H1 (cell line): ENCODE results near the gene ADAMTS1. TPM values are rescaled to one million over a fixed set of nuclear protein-coding genes. Genes with fewer than 3 reads are reported as not detected.

ENCODE experiments used
- CTCF ChIA-PET: fragments of 300-600 bp; sonication (Branson Sonifier 250); formaldehyde crosslinking; loops from one replicate; lab custom pipeline; 2021; ENCODE audit not compliant: partially characterized antibody; lab: Charles Lee
- POLR2A ChIA-PET: fragments of 300-600 bp; sonication (Branson Sonifier 250); formaldehyde crosslinking; loops from one replicate; lab custom pipeline; 2021; ENCODE audit warnings: inconsistent platforms; ENCODE audit not compliant: partially characterized antibody; lab: Charles Lee
- DNase-seq, 2 experiments: peaks; one replicate each; pipeline versions ENCODE4 v3.0.0 to v3.0.0-alpha.2; 2010 to 2022; ENCODE audit warnings: low spot score in 2 of 2, low read depth in 1 of 2, mixed read lengths in 1 of 2
- FAIRE-seq: peaks from 2 replicates; lab custom pipeline; 2011; peaks lifted over from hg19 to GRCh38; lab: Jason Lieb, UNC
- H2AFZ ChIP-seq: 2 replicates; pipeline ENCODE4 v1.8.1; 2012; ENCODE audit warnings: low read length, inconsistent platforms
- H2AK5ac ChIP-seq: 2 replicates; pipeline ENCODE4 v1.6.1; 2013; ENCODE audit warnings: low read depth, low read length
- H2BK120ac ChIP-seq: replicated peaks from 2 replicates; pipeline ENCODE3; 2013; ENCODE audit warnings: low read depth, low read length, inconsistent platforms
- H2BK12ac ChIP-seq: 2 replicates; pipeline ENCODE4 v1.6.1; 2013; ENCODE audit warnings: low read depth, low read length
- H2BK15ac ChIP-seq: 2 replicates; pipeline ENCODE4 v1.6.1; 2013; ENCODE audit warnings: low read length
- H2BK20ac ChIP-seq: 2 replicates; pipeline ENCODE4 v1.6.1; 2013; ENCODE audit warnings: low read length
- H2BK5ac ChIP-seq: 2 replicates; pipeline ENCODE4 v1.6.1; 2013; ENCODE audit warnings: low read depth, low read length
- H3K14ac ChIP-seq: 2 replicates; pipeline ENCODE4 v1.6.1; 2013; ENCODE audit warnings: inconsistent platforms; ENCODE audit not compliant: insufficient read length
- H3K18ac ChIP-seq: 2 replicates; pipeline ENCODE4 v1.6.1; 2013; ENCODE audit warnings: low read length; ENCODE audit errors: extremely low read depth
- H3K23ac ChIP-seq: 2 replicates; pipeline ENCODE4 v1.6.1; 2013; ENCODE audit warnings: inconsistent platforms; ENCODE audit not compliant: insufficient read length
- H3K23me2 ChIP-seq: 2 replicates; pipeline ENCODE4 v1.6.1; 2013; ENCODE audit warnings: low read depth, low read length
- H3K27ac ChIP-seq: 2 replicates; pipeline ENCODE4 v1.6.1; 2011; ENCODE audit warnings: low read depth, low read length, inconsistent platforms
- H3K27me3 ChIP-seq, 4 experiments: replicated peaks in 1 of 4; 1 replicate in 1 of 4; 2 replicates in 3 of 4; pipeline versions ENCODE4 v1.6.1 to v1.8.1; 2011 to 2013; ENCODE audit warnings: low read length in 3 of 4, mild to moderate bottlenecking in 3 of 4, inconsistent platforms in 2 of 4, mixed read lengths in 2 of 4, moderate library complexity in 1 of 4; ENCODE audit not compliant: control insufficient read depth in 3 of 4, insufficient read depth in 3 of 4; ENCODE audit errors: extremely low read depth in 1 of 4
- H3K36me3 ChIP-seq, 4 experiments: 2 replicates each; pipeline versions ENCODE4 v1.6.1 to v1.8.1; 2011 to 2013; ENCODE audit warnings: mild to moderate bottlenecking in 4 of 4, low read length in 3 of 4, moderate library complexity in 2 of 4, control low read depth in 1 of 4, inconsistent platforms in 1 of 4; ENCODE audit not compliant: insufficient read depth in 4 of 4, control insufficient read depth in 2 of 4
- H3K4ac ChIP-seq: replicated peaks from 2 replicates; pipeline ENCODE3; 2013; ENCODE audit warnings: low read length, low read depth, mixed read lengths, inconsistent platforms; ENCODE audit not compliant: insufficient read length
- H3K4me1 ChIP-seq, 4 experiments: replicated peaks in 1 of 4; 1 replicate in 1 of 4; 2 replicates in 3 of 4; pipeline versions ENCODE4 v1.6.1 to v1.8.1; 2011 to 2013; ENCODE audit warnings: low read length in 3 of 4, inconsistent platforms in 2 of 4, mixed read lengths in 1 of 4; ENCODE audit not compliant: insufficient read depth in 4 of 4, control insufficient read depth in 3 of 4
- H3K4me2 ChIP-seq, 2 experiments: 2 replicates each; pipeline versions ENCODE4 v1.6.1 to v1.8.1; 2011 to 2013; ENCODE audit warnings: low read depth in 2 of 2, low read length in 2 of 2, control low read depth in 1 of 2, inconsistent platforms in 1 of 2, mild to moderate bottlenecking in 1 of 2; ENCODE audit not compliant: insufficient read depth in 1 of 2
- H3K4me3 ChIP-seq, 4 experiments: fragments of 200-600, 300-600 bp in 1 of 4; sonication (generic), shearing (Covaris generic), sonication (Bioruptor Twin) in 1 of 4; 2 replicates each; pipeline versions ENCODE4 v1.5.1 to v1.8.1; 2011 to 2016; ENCODE audit warnings: low read length in 4 of 4, low read depth in 3 of 4, control low read depth in 2 of 4, inconsistent platforms in 2 of 4, mild to moderate bottlenecking in 2 of 4, mixed read lengths in 1 of 4, moderate library complexity in 1 of 4; ENCODE audit not compliant: insufficient read depth in 2 of 4; ENCODE audit errors: extremely low read depth in 1 of 4
- H3K56ac ChIP-seq: replicated peaks from 2 replicates; pipeline ENCODE3; 2013; ENCODE audit warnings: low read depth, mild to moderate bottlenecking, mixed read lengths, low read length, inconsistent platforms; ENCODE audit not compliant: insufficient read length
- H3K79me1 ChIP-seq: 2 replicates; pipeline ENCODE4 v1.6.1; 2013; ENCODE audit warnings: low read depth, low read length, control low read depth
- H3K79me2 ChIP-seq, 2 experiments: 2 replicates each; pipeline versions ENCODE4 v1.6.1 to v1.8.1; 2012 to 2013; ENCODE audit warnings: low read length in 2 of 2, mild to moderate bottlenecking in 2 of 2, inconsistent platforms in 1 of 2; ENCODE audit not compliant: insufficient read depth in 2 of 2, control insufficient read depth in 1 of 2
- H3K9ac ChIP-seq, 4 experiments: replicated peaks in 1 of 4; 1 replicate in 1 of 4; 2 replicates in 3 of 4; pipeline versions ENCODE4 v1.6.1 to v1.8.1; 2011 to 2013; ENCODE audit warnings: low read depth in 3 of 4, low read length in 3 of 4, control low read depth in 2 of 4, mild to moderate bottlenecking in 2 of 4, moderate library complexity in 2 of 4, inconsistent platforms in 1 of 4; ENCODE audit errors: extremely low read depth in 1 of 4
- H3K9me3 ChIP-seq, 2 experiments: 2 replicates each; pipeline versions ENCODE4 v1.6.1 to v1.8.1; 2012 to 2013; ENCODE audit warnings: mild to moderate bottlenecking in 2 of 2, moderate library complexity in 2 of 2, control low read depth in 1 of 2, inconsistent platforms in 1 of 2, low read depth in 1 of 2, low read length in 1 of 2, mixed read lengths in 1 of 2; ENCODE audit not compliant: insufficient read depth in 2 of 2
- H4K20me1 ChIP-seq, 2 experiments: replicated peaks in 1 of 2; 2 replicates each; pipeline versions ENCODE3 to v1.8.1; 2011 to 2013; ENCODE audit warnings: inconsistent platforms in 2 of 2, low read length in 2 of 2, mild to moderate bottlenecking in 1 of 2; ENCODE audit not compliant: insufficient read depth in 2 of 2, control insufficient read depth in 1 of 2
- H4K5ac ChIP-seq: 2 replicates; pipeline ENCODE4 v1.6.1; 2013; ENCODE audit warnings: low read length, low read depth, mixed read lengths, inconsistent platforms; ENCODE audit not compliant: insufficient read length
- H4K8ac ChIP-seq: 2 replicates; pipeline ENCODE4 v1.8.0; 2013; ENCODE audit warnings: mild to moderate bottlenecking, moderate library complexity, low read length, inconsistent platforms; ENCODE audit not compliant: insufficient read depth; ENCODE audit errors: extremely low read depth
- H4K91ac ChIP-seq: replicated peaks from 2 replicates; pipeline ENCODE3; 2013; ENCODE audit warnings: low read length, mixed read lengths, inconsistent platforms; ENCODE audit not compliant: insufficient read length
- BACH1 ChIP-seq: IDR thresholded peaks from 2 replicates; pipeline ENCODE4 v1.6.1; 2012; ENCODE audit warnings: low read length, improper control_type of control experiment
- CREB1 ChIP-seq: IDR thresholded peaks from 2 replicates; pipeline ENCODE4 v1.6.1; 2012; ENCODE audit warnings: inconsistent platforms
- CTBP2 ChIP-seq: IDR thresholded peaks from 2 replicates; pipeline ENCODE4 v1.7.0; 2011; ENCODE audit warnings: borderline replicate concordance, mild to moderate bottlenecking, moderate library complexity, mixed read lengths, low read length; ENCODE audit not compliant: insufficient read depth, insufficient read length
- EZH2 ChIP-seq: fragments of 200-600 bp; sonication (generic); IDR thresholded peaks from 2 replicates; pipeline ENCODE4 v1.7.1; 2012; ENCODE audit warnings: low read depth, mild to moderate bottlenecking, moderate library complexity, low read length, inconsistent platforms; ENCODE audit not compliant: severe bottlenecking
- JUN ChIP-seq: IDR thresholded peaks from 2 replicates; pipeline ENCODE4 v1.6.1; 2011; ENCODE audit warnings: low read depth, mild to moderate bottlenecking, improper control_type of control experiment, low read length
- NANOG ChIP-seq: IDR thresholded peaks from 2 replicates; pipeline ENCODE4 v1.6.1; 2011; ENCODE audit warnings: low read length, low read depth, mild to moderate bottlenecking, inconsistent platforms; ENCODE audit not compliant: insufficient read depth, poor library complexity, severe bottlenecking
- SIN3A ChIP-seq, 2 experiments: IDR thresholded peaks in 1 of 2; conservative IDR thresholded peaks in 1 of 2; 2 replicates each; pipeline ENCODE4 v1.6.1; 2011 to 2012; ENCODE audit warnings: low read length in 2 of 2, improper control_type of control experiment in 1 of 2, low read depth in 1 of 2, mild to moderate bottlenecking in 1 of 2
- SIRT6 ChIP-seq: IDR thresholded peaks from one replicate; pipeline ENCODE4 v1.7.1; 2012; ENCODE audit warnings: low read length, inconsistent platforms
- SIX5 ChIP-seq: IDR thresholded peaks from 2 replicates; pipeline ENCODE4 v1.6.1; 2011; ENCODE audit warnings: mild to moderate bottlenecking, low read depth, low read length
- SP1 ChIP-seq: IDR thresholded peaks from 2 replicates; pipeline ENCODE4 v1.6.1; 2011; ENCODE audit warnings: low read depth, low read length
- SUZ12 ChIP-seq: fragments of 200-600 bp; sonication (generic); IDR thresholded peaks from 2 replicates; pipeline ENCODE4 v1.6.1; 2012; ENCODE audit warnings: mild to moderate bottlenecking, inconsistent platforms, low read length, moderate library complexity, mixed read lengths
- WGBS, 2 experiments: shearing (Covaris generic) in 1 of 2; methylation state at CpG; one replicate each; pipeline versions ENCODE4 v1.1.6 to v1.1.7; 2013 to 2015; ENCODE audit warnings: low lambda C conversion rate in 2 of 2, mixed read lengths in 2 of 2, inconsistent platforms in 1 of 2, low coverage in 1 of 2, missing lambda C conversion rate in 1 of 2; ENCODE audit not compliant: insufficient replicate concordance in 2 of 2, insufficient coverage in 1 of 2, insufficient read length in 1 of 2; ENCODE audit errors: extremely low coverage in 1 of 2, missing lambda C conversion rate in 1 of 2; 5-methylcytosine and 5-hydroxymethylcytosine counted together
- polyA plus RNA-seq, 7 experiments: library from polyadenylated mRNA; depleted of rRNA in 3 of 7; stranded (reverse) in 5 of 7; unstranded in 2 of 7; fragments of >200 nt in 5 of 7; fragments of 200-250 nt in 2 of 7; gene quantifications; 1 replicate in 5 of 7; 2 replicates in 1 of 7; 4 replicates in 1 of 7; pipeline versions ENCODE4 v1.2.1 to v1.2.3, GENCODE V29; 2011 to 2013; ENCODE audit warnings: missing spikeins in 2 of 7, mixed read lengths in 2 of 7
- total RNA-seq: library from RNA; stranded (reverse); fragmentation: NEBNext Ultra II Directional; extraction: Animal tissue kit (Norgen Biotek cat#: 25700); gene quantifications from 2 replicates; pipeline ENCODE4 v1.2.1, GENCODE V29; 2021

The ADAMTS1 gene
- total and polyA plus RNA-seq, 2 of the 8 experiments (the other 6 are each of a cell fraction or from before 2014, with no cell fraction given) = 10.7 to 22.4 TPM

GRCh38 chr21:26884436-26884835 is 39.2 kb upstream of the ADAMTS1 start:
- H4K91ac ChIP-seq = no peak overlapping the region
- H3K27me3 ChIP-seq = no peaks in the 10 kb centered on the region
- no peak overlapping the region for H3K27ac ChIP-seq
- 87% methylated on average over 2 of the region's 2 CpGs; no CpG with 5 or more reads in 1 of the 2 experiments for WGBS, 2 experiments
- H3K4me3 ChIP-seq = no peak overlapping the region
- no peak overlapping the region for H2AFZ ChIP-seq
- no peaks in the 10 kb centered on the region for H3K4me1 ChIP-seq
- ChIA-PET POLR2A (no interaction called here), CTCF (interaction anchor here (1.1 to 8.6 kb wide), 5 partner anchors 20 to 78 kb away, joined by 3 to 74 read pairs (median 4); no protein-coding TSS in a partner anchor)
- no peak overlapping the region for H4K8ac ChIP-seq
- no peaks in the 10 kb centered on the region for H3K79me2 ChIP-seq
- no peaks in the 10 kb centered on the region for H4K20me1 ChIP-seq
- no peak for FAIRE-seq
- H3K79me1 ChIP-seq = no peaks in the 10 kb centered on the region
- no peak overlapping the region for H2BK5ac ChIP-seq
- H3K14ac ChIP-seq = no peak overlapping the region
- no peak overlapping the region for H4K5ac ChIP-seq
- no peak overlapping the region for H2BK15ac ChIP-seq
- no peak for DNase-seq
- no peak overlapping the region for H2BK12ac ChIP-seq
- H3K4me2 ChIP-seq = no peak overlapping the region
- no peaks in the 10 kb centered on the region for H3K23me2 ChIP-seq
- TF ChIP-seq CTBP2 (no peak), EZH2 (no peak), SIRT6 (no peak), SP1 (no peak), JUN (no peak), CREB1 (no peak), SUZ12 (no peak), SIX5 (no peak), BACH1 (no peak), NANOG (no peak), SIN3A (conservative IDR thresholded peaks at IDR 0.05 in 1 of 2, IDR thresholded peaks at IDR 0.05 in 1 of 2; ENCODE audit: low read depth in 1 of 2, low read length in 2 of 2) (no peak)
- TF ChIP-seq, all 59 proteins: peak for 0
- H3K23ac ChIP-seq = no peak overlapping the region
- no peak overlapping the region for H3K56ac ChIP-seq
- no peak overlapping the region for H3K9ac ChIP-seq
- no peaks in the 10 kb centered on the region for H3K9me3 ChIP-seq
- H3K18ac ChIP-seq = no peak overlapping the region
- H2BK20ac ChIP-seq = no peak overlapping the region
- H2AK5ac ChIP-seq = no peak overlapping the region
- H3K36me3 ChIP-seq = no peaks in the 10 kb centered on the region; a peak in 1 of 8 replicates
- H3K4ac ChIP-seq = no peak overlapping the region
- no peak overlapping the region for H2BK120ac ChIP-seq
